GM18507 (cell line): ENCODE measurements around the gene TMEM229B.

ENCODE experiments used
- DNase-seq: peaks from one replicate; pipeline ENCODE4 v3.0.0; 2011; ENCODE audit warnings: low read depth; ENCODE audit not compliant: insufficient read length; ENCODE audit errors: extremely low spot score
- FAIRE-seq: peaks from 2 replicates; lab custom pipeline; 2011; peaks lifted over from hg19 to GRCh38; lab: Jason Lieb, UNC

TMEM229B gene

DNA sequence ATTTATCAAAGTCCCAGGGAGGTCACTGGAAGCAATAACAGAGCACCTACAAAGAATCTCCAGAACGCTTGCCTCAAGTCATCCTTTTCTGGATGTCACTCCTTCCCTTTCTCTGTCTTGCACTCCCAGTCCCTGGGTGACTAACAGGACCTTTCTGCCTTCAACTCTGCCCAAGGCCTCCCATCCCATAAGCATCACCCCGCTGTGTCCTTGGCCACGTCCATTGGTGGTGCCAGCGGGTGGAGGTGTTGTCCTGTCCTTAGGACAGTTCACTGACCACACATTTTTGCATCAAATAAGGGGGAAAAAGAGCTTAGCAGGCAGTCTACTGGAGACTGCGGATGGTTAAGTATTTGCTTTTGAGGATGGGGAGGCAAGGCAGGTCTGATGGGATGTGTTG is 52.9 kb downstream of the TMEM229B start:
- FAIRE-seq: no peak
- no peak for DNase-seq

DNA sequence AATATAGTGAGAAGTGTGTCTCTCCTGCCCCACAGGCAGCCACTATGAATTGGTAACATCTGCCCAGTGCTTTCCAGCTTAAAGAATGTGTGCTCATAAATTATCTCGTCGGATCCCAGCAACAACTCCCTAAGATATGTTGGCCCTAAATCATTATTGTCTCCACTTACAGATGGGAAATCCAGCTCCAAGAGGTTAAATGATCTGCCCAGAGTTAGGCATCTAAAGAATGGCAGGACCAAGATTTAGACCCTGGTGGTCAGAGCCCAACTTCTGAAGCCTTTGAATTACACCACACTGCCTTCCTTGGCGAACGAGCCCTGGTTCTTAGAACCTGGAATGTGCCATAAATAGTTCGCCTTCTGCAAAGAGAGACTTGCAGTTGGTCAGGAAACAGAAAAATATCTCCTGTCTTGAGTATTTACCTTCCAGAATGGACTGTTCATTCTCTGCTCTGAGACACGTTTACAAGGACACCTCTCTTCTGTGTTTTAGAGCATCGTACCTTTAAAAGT is 56.4 kb downstream of the TMEM229B start:
- no peak for DNase-seq
- FAIRE-seq: no peak

DNA sequence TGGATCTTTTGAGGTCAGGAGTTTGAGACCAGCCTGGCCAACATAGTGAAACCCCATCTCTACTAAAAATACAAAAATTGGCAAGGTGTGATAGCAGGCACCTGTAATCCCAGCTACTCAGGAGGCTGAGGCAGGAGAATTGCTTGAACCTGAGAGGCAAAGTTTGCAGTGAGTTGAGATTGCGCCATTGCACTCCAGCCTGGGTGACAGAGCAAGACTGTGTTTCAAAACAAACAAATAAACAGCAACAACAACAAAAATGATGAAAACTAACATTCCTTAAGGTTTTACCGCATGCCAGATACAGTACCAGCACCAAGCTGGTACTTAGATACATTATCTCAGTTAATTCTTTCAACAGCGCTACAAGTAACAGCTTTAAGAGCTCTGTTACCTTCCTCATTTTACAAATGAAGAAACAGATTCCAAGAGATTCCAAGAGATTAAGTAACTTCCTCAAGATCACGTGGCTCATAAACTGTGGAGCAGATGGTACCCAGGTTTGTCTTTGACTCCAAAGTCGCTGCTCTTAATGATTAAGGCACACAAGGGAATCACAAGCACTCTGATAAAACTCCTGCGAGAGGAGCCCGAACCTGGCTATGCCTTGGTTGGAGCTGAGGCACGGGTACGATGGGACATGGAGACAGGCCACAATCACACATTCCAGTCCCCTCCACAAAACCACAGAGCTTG is 58.9 kb downstream of the TMEM229B start:
- no peak for DNase-seq
- FAIRE-seq: no peak

DNA sequence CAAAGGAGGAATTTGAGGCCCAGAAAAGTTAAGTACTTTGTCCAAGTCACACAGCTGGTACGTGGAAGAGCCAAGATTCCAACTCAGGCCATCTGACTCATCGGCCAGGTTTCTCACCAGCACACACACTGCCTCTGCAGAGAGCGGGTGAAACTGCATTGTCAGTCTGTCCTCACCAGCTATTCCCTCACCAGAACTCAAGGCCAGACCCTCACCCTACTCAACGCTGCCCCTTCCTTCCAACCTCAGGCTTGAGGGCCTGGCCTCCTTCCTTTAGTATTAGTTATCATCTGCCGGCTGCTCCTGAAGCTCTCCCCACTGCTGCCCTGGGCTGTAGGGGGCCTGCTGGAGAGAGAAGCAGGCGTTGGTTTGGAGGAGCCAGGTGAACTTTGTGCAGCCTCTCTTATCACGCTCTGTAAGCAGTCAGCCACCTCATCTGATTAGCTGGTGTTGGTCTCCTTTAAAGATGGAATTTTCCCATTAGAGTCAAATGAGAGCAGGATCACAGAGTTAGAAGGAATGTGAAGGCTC is 60.0 kb downstream of the TMEM229B start:
- no peak for FAIRE-seq
- DNase-seq: no peak

DNA sequence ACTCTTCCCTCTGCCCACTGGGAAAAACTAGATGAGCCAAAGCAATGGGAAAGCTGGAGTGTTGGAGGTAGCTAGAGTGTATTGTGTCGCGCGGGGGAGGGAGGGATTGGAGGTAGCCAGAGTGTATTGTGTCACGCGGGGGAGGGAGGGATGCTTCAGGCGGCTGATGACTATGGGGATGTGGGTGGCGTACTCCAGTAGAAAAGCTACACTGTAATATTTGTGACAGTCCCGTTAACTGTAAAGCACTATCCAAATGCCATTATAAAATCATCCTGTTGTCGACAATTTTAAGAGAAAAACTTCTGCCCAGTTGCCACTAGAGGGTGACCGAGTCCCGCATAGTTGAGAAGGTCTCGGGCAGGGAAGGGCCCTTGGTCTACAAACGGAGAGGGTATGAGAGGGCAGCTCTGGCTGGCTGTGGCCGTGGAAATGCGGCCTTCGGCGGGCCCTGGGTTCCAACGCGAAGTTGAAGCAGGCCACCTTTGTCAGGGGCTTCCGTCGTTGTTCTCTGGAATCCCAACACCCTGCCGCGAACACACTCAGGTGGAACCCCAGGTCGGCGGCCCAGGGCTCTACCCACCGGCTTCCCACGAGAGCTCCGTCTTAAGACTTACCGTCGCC is 61.4 kb downstream of the TMEM229B start:
- peak; percentile 77 for DNase-seq
- peak; percentile 63 for FAIRE-seq

DNA sequence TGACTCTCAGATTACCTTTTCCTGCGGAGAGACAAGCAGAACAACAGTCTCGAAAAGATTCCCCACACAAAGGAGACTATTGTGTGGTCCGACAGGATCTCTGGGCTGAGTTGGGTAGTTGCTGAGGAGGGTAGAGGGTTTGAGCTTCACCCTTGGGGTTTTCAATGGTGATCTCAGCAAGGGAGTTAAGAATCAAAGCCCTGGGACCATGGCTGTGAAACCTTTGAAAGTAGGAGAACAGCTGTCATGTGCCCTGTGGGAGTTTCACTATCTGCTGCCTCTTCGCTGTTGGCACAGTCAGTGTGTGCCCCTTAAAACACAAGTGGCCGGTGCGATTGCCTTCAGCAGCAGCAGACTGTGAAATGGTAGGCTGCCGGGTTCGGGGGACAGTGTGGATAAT is 62.4 kb downstream of the TMEM229B start:
- no peak for DNase-seq
- no peak for FAIRE-seq

DNA sequence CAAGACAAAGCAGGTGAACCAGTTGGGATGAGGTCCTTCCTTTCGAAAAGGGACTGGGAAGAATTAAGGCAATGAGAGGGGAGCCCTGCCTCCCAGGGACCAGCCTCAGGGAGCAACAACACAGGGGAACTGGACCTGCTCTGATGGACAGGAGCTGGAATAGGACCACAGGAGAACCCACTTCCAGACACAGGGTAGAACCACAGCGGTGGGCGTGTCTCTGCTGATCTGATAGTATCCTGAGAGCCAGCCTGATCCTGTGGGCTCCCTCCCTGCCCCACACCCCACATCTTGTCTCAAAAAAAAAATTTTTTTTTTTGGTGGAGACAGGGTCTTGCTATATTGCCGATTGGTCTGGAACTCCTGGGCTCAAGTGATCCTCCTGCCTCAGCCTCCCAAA is 62.9 kb downstream of the TMEM229B start:
- FAIRE-seq: no peak

DNA sequence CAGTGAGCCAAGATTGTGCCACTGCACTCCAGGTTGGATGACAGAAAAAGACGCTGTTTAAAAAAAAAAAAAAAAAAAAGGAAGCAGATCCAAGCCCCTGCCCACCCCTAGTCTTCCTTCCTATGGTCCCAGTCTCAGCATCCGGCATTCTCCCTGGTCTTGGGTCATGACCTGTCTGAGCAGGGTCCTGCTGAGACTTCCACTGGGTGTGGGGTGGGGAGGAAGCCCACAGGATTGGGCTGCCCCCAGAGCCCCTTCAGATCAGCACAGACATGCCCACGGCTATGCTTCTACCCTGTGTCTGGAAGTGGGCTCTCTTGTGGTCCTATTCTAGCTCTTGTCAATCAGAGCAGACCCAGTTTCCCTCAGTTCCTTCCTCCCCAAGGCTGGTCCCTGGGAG is 64.0 kb downstream of the TMEM229B start:
- FAIRE-seq (no peak), DNase-seq (no peak)

More for the DNA sequence above, 62.9 kb downstream of the TMEM229B start:
- DNase-seq: no peak

DNA sequence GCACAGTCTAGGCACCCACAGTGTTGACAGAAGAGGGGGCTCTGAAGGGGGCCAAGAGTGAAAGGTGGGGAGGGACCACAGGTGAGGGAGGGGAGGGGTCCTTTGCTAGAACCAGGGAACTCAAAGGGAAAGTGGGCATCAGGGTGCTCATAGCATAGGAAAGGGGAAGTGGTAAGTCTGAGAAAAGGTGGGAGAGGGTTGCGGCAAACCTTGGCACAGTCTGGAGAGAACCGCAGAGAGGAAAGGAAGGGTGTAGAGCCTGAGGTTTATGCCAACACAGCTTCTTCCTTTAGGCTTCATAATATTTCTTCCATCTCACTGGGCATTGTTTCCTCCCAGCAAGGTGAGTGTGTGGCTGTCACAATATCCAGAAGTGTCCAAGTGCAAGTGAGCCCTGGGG is 65.1 kb downstream of the TMEM229B start:
- FAIRE-seq (no peak), DNase-seq (no peak)

DNA sequence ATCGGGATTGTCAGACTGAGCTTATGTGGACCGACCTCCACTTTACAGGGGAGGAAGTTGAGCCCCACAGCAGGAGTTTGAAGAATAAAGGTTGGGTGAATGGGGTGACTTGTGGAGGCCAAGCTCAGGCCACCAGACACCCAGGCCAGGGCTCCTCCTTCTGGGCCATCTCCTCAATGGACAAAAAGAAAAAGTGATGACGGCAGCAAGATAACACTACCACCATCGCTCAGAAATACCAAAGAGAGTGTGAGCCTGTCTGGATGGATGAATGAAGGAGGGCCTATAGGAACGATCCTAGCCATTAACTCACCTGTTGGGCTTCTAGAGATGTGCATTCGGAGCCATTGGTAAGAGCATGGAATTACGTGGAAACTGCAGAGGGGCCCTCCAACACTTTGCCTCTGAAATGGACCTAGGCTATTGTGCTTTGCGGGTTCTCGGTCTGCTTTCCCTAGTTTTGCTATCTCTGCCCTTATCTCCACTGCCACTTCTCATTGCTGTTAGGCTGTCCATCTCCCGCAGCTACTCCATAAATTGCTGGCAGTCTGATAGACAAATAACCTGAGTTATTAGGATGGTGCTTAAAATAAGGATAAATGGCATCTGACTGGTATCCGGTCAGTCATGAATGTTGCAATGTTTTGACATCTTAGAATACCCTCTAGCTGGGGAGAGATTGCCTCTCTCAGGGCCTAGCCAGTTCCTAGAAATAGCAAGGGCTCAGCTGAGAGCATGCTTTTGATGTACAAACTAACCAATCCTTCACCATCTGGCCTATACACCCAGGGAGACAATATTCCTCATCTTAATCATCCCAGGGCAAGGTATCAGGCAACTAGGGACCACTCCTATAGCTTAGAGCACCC is 66.9 kb downstream of the TMEM229B start:
- FAIRE-seq (no peak), DNase-seq (no peak)
